IMR-90 (cell line): ENCODE measurements around the gene ORM1.

Source experiments
- BHLHE40 ChIP-seq: fragments of 150-350 bp; IDR thresholded peaks from 2 replicates; pipeline ENCODE4 v1.6.1; 2016; ENCODE audit warnings: mild to moderate bottlenecking, low read depth, low read length
- CEBPB ChIP-seq: IDR thresholded peaks from 2 replicates; pipeline ENCODE4 v1.6.1; 2012; ENCODE audit warnings: low read depth, low read length, improper control_type of control experiment
- CHD1 ChIP-seq: IDR thresholded peaks from 2 replicates; pipeline ENCODE4 v1.6.1; 2012; ENCODE audit warnings: low read depth, low read length, improper control_type of control experiment
- CTCF ChIP-seq: conservative IDR thresholded peaks from 2 replicates; pipeline ENCODE4 v1.5.1; 2012; ENCODE audit warnings: mild to moderate bottlenecking, low read depth, low read length, improper control_type of control experiment
- FOS ChIP-seq: fragments of 150-350 bp; IDR thresholded peaks from 2 replicates; pipeline ENCODE4 v1.6.1; 2016; ENCODE audit warnings: low read depth, low read length
- MAFK ChIP-seq: IDR thresholded peaks from 2 replicates; pipeline ENCODE4 v1.6.1; 2012; ENCODE audit warnings: low read depth, low read length, improper control_type of control experiment
- MAZ ChIP-seq: IDR thresholded peaks from 2 replicates; pipeline ENCODE4 v1.6.1; 2012; ENCODE audit warnings: low read depth, mild to moderate bottlenecking, low read length, improper control_type of control experiment, moderate library complexity, borderline replicate concordance
- POLR2A ChIP-seq: IDR thresholded peaks from 2 replicates; pipeline ENCODE4 v1.6.1; 2012; ENCODE audit warnings: mild to moderate bottlenecking, low read depth, low read length
- RAD21 ChIP-seq: IDR thresholded peaks from 2 replicates; pipeline ENCODE4 v1.6.1; 2012; ENCODE audit warnings: low read length, improper control_type of control experiment
- RFX5 ChIP-seq: IDR thresholded peaks from 2 replicates; pipeline ENCODE4 v1.8.0; 2012; ENCODE audit warnings: low read depth, mild to moderate bottlenecking, low read length, moderate library complexity
- SMC3 ChIP-seq: fragments of 150-350 bp; IDR thresholded peaks from 2 replicates; pipeline ENCODE4 v1.6.1; 2016; ENCODE audit warnings: low read depth, mild to moderate bottlenecking, antibody characterized with exemption, low read length, moderate library complexity

DNA sequence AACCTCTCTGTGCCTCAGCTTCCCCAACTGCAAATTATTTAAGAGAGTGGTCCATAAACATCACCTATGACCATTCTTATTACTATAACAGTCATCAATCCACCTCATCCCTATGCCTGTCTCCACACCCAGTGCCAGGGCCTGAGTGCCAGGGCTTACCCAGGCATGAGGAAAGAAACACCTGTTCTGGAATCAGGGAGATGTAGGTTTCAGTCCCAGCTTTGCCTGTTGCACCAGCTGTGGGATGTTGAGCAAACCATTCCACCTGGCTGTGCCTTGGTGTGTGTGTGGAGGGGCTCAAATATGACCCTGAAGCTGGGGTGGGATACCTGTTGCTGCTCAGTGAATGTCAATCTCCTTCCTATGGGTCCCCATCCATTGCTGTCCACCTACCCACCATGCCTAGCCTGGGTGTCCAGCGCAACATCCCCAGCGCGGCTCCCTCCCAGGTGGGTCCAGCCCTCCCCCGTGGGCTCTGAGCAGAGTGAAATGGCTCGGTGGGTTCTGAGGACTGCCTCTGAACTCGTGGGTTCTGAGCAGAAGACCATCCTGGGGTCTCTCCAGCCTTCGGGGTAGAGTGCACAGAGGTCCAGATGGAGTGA, 48.5 kb downstream of the ORM1 start:
- no peak for TF ChIP-seq CTCF
- no peak for TF ChIP-seq SMC3
- TF ChIP-seq RAD21: no peak
- no peak for TF ChIP-seq FOS
- no peak for TF ChIP-seq MAZ
- TF ChIP-seq POLR2A: no peak
- TF ChIP-seq CHD1: no peak
- TF ChIP-seq BHLHE40: no peak
- TF ChIP-seq RFX5: no peak
- no peak for TF ChIP-seq CEBPB
- no peak for TF ChIP-seq MAFK
